Lung microvascular endothelial cell (primary cell): Measurements from ENCODE around the gene IFRD2. TPM values are rescaled to one million over a fixed set of nuclear protein-coding genes. Genes with fewer than 3 reads are reported as not detected.
A peak's percentile ranks its signal among the peaks of the same experiment; 100 is the strongest.
"Not testable (repeated sequence)": the region's sequence is repeated elsewhere in the genome, so short reads cannot be mapped to it uniquely, and the experiment has no call there.

ENCODE experiments used
- DNase-seq, 2 donors: peaks; one replicate each; pipeline versions ENCODE4 v3.0.0 to v3.0.0-alpha.2; 2010; ENCODE audit warnings: low read depth in 2 of 2
- total RNA-seq: library from RNA; depleted of rRNA; stranded (reverse); fragments of >200 nt; gene quantifications from 2 replicates; pipeline ENCODE4 v1.2.1, GENCODE V29; 2014

Gene IFRD2
- total RNA-seq, 1 donor from 2014 or later = 104 TPM

DNA sequence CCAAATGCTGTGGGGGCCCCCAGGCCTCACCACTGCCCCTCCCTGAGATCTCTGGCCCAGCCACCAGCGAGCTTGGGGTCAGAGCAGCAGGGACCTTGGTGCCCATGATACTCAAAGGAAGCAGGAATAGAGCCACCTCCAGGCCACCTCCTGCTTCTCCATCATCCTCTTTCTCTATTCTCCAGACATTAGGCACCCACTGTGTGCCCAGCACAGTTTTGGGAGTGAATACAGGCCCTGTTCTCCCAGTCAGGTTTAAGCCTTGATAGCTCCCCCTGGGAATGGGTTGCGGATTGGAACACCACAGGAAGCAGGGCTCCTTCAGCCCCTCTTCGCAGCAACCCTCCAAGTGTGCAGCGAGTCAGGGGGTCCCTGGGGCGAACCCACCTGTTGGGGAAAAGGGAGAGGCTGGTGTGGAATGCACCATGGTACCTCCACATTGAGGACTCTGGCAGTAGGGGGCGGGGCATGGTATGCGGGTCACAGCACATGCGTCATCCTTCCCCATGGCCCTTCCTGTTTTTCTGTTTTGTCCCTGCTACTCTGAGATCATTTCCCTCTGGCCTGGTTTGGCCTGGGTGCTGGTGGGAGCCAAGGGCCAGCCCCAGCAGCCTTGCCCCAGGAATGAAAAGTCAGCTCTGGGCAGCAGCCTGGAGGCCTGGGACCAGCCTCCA, 37.5 kb downstream of the IFRD2 start:
- peak; percentile 93 to 94 for DNase-seq

DNA sequence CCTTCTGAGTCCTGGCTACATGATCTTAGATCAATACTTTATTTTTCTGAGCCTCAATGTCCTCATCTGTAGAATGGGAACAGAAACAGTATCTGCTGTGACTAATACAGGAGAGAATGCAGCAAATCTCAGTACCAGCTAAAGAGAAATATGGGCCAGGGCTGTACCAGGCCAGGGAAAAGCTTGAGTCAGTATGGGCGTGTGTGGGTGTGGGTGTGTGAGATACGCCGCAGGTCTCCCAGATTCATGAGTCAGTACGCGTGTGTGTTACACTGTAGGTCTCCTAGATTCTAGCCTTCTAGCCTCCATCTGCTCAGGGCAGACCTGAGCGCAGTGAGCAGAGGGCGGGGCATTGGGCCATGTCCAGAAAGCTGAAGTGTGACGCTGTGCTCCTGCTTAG, 41.0 kb downstream of the IFRD2 start:
- peak in 1 of 2 donors; percentile 91 for DNase-seq

DNA sequence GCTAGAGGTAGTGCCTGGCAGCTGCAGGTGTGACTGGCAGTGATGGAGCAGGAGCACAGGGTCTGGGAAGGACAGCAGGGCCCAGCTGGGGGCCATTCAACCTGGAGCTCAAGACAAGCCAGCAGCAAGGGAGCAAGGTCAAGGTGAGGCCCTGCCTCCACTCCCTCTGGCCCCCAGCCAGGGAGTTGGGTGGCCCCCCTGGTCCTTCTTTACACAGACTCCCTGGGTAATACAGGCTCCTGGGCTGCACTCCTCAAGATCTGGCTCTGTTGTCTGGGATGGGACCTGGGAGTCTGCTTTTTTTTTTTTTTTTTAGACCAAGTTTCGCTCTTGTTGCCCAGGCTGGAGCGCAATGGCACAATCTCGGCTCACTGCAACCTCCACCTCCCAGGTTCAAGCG, 41.7 kb downstream of the IFRD2 start:
- DNase-seq = no peak

DNA sequence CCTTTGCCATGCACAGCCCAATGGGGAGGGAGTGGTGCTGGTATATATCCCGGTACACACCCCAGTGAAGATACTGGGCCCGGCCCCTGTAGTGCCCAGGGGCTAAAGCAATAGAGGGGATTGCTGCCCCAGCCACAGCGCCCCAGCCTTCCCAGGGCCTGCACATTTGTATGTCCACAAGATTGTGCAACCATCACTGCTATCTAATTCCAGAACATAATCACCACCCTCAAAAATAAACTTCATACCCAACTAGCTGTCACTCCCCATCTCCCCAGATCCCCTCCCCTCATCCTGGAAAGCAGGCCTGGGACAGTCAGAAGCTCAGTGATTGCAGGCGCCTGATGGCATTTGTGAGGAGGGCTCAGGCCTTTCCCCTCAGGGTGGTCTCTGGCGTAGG, 42.8 kb downstream of the IFRD2 start:
- DNase-seq = no peak

DNA sequence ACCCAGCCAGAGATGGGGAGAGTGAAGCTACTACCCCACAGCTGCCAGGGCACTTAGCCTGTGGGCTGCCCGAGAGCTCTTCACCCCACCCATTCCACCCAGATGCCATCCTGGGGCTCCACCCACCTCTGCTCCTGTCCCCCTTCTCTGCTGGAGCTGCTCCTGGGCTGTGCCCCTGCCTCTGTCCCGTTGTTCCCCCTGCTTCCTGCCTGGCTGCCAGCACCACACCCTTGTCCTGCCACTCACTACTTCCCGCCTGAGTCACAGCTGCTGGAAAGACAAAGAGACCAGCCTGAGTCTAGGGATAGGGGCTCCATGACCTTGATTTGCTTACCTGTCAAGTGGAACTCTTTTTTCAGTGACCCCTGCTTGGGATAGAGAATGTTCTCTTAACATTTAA, 43.8 kb downstream of the IFRD2 start:
- DNase-seq = peak; percentile 76 to 80

DNA sequence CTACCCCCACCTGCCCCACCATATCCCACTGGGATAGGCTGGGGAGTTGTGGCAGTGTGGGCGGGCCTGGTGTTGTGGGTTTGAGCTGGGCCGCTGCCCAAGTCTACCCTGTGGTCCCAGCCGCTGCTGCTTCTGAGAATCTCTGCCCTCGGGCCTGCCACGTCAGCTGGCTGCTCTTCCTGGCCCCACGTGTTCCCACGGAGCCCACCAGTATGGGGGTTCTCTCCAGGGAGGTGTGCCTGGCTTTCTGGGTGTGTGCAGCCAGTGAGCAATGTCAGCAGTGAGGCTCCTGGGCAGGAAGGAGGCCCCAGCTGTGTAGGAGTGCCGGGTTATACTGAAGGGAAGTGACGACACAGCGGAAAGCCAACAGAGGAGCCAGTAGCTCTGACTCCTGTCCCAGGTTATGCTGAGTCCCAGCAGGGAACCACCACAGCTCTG, 45.7 kb downstream of the IFRD2 start:
- peak; percentile 89 to 90 for DNase-seq

DNA sequence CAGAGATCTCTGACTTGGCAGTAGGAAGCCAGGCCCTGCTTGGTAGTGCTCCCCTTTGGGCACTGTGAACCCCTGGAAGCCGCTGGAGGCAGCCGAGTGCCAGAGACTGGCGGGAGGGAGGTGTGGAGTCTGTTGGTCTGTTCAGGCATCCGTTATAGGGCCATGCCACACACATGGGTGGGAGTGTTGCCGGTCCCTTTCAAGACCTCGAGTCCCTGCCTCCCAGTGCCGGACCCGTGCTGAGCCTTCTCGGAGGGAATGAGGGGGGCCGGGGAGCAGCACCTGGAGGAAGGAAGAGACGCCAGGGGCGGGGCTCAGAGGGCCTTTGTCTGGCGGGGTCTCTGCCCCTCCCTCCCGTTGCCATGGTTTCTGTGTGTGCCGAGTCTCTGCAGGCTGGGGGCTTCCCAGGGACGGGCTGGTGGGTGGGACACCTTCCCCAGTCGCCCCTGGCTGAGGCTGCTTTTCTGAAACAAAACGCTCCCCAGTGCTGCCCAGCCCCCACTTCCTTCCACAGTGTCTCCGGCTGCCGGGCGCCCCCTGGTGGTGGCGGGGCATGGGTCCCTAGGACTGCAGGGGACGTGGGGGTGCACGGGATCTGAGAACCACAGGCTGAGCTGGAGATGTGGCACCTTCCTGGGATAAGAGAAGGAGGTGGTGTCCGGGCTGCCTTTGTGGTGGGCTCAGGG, 46.3 kb downstream of the IFRD2 start:
- peak; percentile 90 to 91 for DNase-seq

DNA sequence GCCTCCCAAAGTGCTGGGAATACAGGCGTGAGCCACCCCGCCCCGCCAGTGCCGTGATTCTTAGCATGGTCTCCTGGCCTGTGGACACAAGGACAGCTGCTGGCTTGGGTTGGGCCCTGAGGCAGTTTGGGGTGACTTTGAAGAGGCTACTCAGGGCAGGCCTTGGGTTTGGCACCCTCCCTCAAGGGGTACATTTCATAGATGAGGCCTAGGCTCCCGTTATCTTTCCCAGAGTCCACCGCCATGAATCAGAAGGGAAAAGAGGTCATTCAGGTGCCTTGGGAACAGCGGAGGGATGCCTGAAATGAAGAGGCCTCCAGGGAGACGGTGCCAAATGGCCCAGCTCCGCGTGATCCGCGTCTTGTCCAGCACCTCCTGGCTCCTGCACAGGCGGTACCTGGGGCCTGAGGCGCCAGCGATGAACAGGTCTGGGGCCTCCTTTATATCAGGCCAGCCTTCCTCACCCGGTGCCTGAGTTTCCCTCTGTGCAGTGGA, 46.9 kb downstream of the IFRD2 start:
- DNase-seq = peak in 1 of 2 donors; percentile 39

DNA sequence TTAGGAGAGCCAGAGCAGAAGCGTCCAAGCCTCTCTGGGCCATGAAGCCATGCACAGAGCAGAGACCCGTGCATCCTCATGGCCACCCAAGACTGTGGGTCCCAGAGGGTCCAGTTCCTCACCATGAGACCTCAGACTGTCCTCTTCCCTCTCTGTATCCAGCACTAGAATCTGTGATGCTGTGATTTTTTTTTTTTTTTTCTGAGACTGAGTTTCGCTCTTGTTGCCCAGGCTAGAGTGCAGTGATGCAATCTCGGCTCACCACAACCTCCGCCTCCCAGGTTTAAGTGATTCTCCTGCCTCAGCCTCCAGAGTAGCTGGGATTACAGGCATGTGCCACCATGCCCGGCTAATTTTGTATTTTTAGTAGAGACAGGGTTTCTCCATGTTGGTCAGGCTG, 47.4 kb downstream of the IFRD2 start:
- not testable (repeated sequence) for DNase-seq

DNA sequence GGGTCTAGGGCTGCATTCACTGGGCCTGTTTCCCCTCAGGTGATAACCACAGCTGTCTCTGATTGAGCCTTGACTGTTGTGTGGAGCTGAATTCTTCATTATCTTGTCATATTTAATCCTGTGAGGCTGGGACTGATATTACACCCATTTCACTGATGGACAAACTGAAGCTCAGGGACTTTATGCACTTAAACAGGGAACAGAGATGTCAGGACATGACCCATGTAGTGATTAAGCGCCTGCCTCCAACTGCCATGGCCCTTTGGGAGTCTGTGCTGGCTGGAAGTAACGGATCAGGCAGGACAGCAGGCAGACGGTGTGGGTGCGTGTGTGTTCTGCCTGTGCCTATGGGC, 48.7 kb downstream of the IFRD2 start:
- DNase-seq = no peak

DNA sequence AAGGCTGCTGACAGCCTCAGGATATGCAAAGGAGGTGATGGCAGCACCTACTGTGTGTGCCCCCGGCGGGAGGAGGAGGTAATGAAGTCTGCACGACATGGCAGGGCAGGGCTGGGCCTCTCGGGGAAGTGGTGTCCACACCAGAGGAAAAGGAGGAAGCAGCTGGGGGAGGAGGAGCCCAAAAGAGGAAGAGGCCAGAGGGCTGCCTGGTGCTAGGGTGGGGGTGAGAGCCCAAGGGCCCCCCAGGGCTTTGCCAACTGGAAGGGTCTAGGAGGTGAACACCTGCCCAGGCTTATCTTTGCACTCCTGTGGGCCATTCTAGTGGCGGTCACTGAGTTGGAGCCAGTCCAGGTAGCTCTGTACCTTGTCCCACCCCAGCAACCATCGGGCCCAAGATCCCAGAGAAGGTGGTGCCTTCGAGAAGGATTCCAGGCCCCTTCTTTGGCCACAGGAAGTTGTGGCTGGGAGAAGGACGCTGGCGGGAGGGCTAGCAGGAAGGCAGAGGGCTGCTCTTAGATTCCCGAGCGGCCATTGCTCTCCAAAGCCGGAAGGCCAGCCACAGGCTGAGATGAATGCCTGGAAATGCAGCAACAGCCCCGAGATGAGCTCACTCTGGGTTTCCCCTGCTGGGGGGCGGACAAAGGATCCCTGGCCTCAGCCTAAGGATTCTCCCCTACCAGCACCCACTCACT, 49.2 kb downstream of the IFRD2 start:
- DNase-seq = peak; percentile 89 to 96

DNA sequence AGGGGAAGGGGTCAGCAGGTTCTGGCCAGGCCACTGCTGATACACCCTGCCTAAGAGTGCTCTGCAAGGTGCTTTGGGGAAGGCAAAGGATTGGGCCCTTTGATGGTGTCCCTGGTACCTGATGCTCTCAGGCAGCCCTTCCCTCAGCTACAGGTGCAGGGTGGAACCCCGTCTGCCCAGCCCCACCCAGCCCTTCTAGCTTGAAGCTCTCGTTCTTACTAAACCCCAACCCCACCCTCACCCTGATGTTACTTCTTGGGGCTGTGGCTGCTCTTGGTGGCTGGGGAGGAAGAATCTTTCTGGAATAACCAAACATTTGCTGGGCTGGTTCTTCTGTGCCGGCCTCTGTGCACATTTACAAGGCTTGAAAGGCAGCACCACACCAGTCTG, 49.9 kb downstream of the IFRD2 start:
- no peak for DNase-seq

DNA sequence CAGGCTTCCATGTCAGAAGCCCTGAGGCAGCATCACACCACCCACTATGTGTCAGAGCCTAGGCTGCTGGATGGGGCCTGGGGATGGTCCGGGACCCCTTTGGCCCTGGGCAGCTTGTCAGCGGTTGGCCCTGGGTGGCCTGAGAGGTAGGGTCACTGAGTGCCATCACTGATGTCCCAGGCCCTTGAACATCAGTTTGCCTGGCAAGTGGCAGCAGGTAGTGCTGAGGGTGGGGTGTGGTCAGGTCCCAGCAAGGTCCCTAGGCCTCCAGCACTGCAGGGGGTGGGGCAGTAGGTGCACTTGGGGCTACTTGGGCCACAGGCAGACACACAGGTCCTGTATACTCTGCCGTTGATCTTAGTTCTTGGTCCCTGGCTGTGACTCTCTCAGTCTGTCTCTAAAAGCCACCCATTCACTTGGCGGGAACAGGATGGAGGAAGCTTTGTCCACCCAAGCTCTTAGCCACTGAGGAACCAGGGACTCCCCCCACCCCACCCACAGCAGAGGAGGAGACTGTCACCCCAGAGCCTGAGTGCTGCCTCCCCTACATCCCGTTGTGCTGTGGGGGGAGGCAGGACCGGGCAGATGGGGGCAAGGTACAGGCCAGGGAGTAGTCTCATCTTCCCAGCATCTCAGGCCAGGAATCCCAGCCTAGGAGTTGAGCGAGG, 50.4 kb downstream of the IFRD2 start:
- DNase-seq = no peak

DNA sequence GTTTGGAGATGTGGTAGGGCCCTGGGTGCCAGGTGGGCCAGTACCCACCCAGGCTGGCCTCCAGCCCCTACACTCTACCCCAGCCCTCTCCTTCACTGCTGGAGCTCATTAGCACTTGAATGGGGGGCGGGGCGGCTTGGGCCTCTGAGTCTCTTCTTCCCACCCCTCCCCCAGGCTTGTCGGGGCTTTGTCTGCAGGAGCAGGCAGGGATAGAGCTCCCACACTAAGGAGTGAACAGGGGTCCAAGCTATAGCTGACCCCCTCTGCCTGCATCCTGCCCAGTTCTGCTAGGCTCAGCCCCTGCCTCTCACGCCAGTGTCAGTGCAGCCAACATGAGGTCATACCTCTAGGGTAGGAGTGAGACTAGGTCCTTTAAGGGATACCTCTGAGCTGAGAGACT, 51.1 kb downstream of the IFRD2 start:
- no peak for DNase-seq

DNA sequence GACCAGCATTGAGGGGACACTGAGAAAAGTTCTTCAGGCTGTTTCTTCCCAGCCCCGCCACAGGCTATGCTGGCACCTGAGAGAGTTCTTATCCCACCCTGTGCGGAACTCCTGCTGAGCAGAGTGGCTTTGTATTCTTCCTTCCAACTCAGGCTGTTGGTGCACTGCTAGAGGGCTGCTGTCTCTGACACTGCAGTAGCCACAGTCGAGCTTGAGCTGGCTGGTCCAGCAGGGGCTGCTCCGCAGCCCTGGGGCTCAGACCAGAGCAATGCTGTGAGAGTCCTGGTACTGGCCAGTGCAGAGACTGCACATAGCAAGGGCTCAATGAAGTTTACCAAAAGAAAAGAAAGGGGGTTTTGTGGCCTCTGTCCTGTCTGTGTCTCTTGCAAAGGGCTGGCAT, 52.6 kb downstream of the IFRD2 start:
- DNase-seq = no peak

DNA sequence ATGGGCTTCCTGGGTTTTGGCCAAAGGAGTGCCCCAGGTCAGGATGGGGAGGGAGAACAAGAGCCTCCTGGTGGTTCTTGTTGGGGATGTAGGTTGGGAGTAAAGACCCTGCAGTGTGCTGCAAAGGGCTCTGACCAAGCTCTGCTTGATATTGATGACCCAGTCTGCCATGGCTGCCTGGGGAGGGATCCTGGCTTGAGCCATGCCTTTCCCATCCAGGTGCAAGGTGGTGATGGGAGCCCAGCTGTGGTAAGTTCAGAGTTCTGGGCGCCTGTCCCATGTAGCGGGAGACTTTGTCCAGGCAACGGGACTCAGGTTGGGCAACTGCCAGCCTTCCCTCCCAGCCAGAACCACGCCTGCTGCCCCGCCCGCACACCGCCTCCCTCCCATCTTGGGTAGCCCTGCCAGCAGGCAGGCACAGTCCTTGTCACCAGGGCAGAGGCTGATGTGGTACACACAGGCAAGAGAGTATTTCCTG, 53.6 kb downstream of the IFRD2 start:
- peak in 1 of 2 donors; percentile 64 for DNase-seq

DNA sequence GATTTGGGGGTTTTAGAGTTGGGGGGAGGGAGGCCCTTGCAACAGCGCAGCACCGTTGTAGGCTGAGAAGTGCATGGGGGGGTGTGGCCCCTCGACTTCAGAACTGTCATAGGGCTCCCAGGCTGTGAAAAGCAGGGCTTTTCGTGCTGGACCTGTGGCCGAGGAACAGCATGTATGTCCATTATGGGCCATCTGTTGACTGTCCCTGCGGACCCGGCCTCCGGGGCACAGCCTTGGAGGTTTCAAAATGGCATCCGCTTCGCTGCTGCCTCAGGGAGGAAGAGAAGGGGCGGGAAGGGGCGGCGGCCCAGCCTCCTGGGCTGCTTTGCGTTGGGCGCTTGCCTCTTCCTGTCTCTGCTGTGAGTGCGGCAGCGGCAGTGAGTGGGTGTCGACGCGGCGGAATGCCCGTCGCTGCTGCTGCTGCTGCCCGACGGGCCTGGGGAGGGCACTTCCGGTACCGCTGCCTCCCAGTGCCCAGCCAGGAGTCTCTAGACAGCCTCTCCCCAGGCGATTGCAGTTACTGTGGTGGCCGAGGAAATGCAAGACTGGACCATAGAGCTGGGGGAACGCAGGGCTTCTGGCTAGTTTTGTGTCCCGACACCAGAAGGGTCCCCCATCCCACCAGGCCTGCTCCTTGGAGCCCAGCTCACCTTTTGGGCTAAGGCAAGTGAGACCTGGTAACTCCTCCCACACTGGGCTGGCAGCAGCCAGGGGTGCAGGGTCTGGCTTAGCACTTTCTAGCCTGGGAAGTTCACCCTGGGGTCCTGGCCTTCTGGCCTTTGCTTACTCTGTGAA, 54.3 kb downstream of the IFRD2 start:
- DNase-seq = peak; percentile 75 to 85
